Glutamatergic neuron (in vitro differentiated cells): ENCODE measurements around the gene NFATC2. TPM values are rescaled to one million over a fixed set of nuclear protein-coding genes. Genes with fewer than 3 reads are reported as not detected.

Experiments used
- DNase-seq: peaks from one replicate; pipeline ENCODE4 v3.0.0; 2022
- H3K27ac Mint-ChIP-seq: one replicate; pipeline ENCODE4 v1.8.0; 2020; ENCODE audit warnings: mild to moderate bottlenecking, mixed read lengths, inconsistent platforms; ENCODE audit not compliant: unreplicated experiment
- H3K27me3 Mint-ChIP-seq: one replicate; pipeline ENCODE4 v1.8.0; 2020; ENCODE audit warnings: mild to moderate bottlenecking, moderate library complexity, mixed read lengths, inconsistent platforms; ENCODE audit not compliant: unreplicated experiment
- H3K36me3 Mint-ChIP-seq: one replicate; pipeline ENCODE4 v1.8.0; 2020; ENCODE audit warnings: mild to moderate bottlenecking, mixed read lengths, inconsistent platforms; ENCODE audit not compliant: unreplicated experiment
- H3K4me1 Mint-ChIP-seq: one replicate; pipeline ENCODE4 v1.8.0; 2020; ENCODE audit warnings: mild to moderate bottlenecking, low read depth, mixed read lengths, inconsistent platforms; ENCODE audit not compliant: unreplicated experiment
- H3K4me3 Mint-ChIP-seq: one replicate; pipeline ENCODE4 v1.8.0; 2020; ENCODE audit warnings: mild to moderate bottlenecking, mixed read lengths, inconsistent platforms; ENCODE audit not compliant: unreplicated experiment
- H3K9me3 Mint-ChIP-seq: one replicate; pipeline ENCODE4 v1.8.0; 2020; ENCODE audit warnings: mild to moderate bottlenecking, moderate library complexity, mixed read lengths, inconsistent platforms; ENCODE audit not compliant: unreplicated experiment
- total RNA-seq: library from RNA; stranded (reverse); fragmentation: NEBNext Ultra II Directional; extraction: Animal tissue kit (Norgen Biotek cat#: 25700); gene quantifications from one replicate; pipeline ENCODE4 v1.2.1, GENCODE V29; 2021; ENCODE audit not compliant: unreplicated experiment
- TF ChIP-seq, protein P1 (sequence below): fragments of 200-600 bp; sonication (generic); IDR thresholded peaks from one replicate; pipeline ENCODE4 v1.5.0; 2021; ENCODE audit not compliant: partially characterized antibody, unreplicated experiment

The NFATC2 gene
- total RNA-seq, 1 donor from 2014 or later = not detected

DNA sequence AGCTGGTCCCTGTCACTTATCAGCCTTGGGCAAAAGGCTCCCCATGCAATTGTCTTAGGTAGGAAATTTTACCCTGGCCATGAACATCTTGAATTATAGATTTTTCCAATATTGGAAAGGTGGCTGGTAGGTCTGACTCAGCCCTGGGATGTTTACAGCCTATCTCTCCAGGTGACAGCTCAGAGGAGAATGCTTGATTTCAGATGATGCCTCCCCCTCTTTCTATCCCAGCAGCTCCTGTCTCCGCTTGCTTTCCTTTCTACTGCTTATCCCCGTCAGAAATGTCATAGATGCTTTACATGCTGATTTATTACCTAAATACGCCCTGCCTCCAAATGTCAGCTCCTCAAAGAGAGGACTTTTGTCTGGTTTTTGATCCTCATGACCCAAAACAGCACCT is 109.6 kb downstream of the NFATC2 start:
- TF ChIP-seq, protein P1, sequence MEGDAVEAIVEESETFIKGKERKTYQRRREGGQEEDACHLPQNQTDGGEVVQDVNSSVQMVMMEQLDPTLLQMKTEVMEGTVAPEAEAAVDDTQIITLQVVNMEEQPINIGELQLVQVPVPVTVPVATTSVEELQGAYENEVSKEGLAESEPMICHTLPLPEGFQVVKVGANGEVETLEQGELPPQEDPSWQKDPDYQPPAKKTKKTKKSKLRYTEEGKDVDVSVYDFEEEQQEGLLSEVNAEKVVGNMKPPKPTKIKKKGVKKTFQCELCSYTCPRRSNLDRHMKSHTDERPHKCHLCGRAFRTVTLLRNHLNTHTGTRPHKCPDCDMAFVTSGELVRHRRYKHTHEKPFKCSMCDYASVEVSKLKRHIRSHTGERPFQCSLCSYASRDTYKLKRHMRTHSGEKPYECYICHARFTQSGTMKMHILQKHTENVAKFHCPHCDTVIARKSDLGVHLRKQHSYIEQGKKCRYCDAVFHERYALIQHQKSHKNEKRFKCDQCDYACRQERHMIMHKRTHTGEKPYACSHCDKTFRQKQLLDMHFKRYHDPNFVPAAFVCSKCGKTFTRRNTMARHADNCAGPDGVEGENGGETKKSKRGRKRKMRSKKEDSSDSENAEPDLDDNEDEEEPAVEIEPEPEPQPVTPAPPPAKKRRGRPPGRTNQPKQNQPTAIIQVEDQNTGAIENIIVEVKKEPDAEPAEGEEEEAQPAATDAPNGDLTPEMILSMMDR = no peak
- DNase-seq = no peak
- H3K27me3 Mint-ChIP-seq = peaks cover 2% of the 10 kb centered on the region
- H3K4me3 Mint-ChIP-seq = no peak overlapping the region
- no peaks in the 10 kb centered on the region for H3K36me3 Mint-ChIP-seq
- no peak overlapping the region for H3K27ac Mint-ChIP-seq
- peaks cover 4% of the 10 kb centered on the region for H3K4me1 Mint-ChIP-seq
- no peaks in the 10 kb centered on the region for H3K9me3 Mint-ChIP-seq

DNA sequence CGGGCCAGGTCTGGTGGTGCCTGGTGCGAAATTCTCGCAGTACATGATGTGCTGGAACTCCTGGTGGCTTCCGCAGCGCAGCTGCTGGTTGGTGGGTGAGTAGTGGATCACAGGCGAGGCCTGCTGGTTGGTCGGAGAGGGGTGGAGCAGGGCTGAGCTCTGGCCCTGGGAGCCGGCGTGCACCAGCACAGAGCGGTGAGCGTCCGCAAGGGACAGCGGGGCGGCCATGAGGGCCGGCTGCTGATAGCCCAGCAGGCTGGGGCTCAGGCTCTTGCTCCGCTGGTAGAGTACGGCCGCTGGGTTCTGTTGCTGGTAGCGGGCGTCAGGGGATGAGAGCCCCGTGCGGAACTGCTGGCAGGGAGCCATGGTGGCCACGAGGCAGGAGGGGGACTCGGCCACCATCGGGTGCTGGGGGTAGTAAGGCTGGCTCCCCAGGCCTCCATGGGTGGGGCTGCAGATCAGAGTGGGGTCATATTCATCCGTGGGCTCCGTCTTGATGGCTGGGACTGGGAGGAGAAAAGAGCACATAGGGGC is 110.2 kb downstream of the NFATC2 start:
- Mint-ChIP-seq H3K27ac (no peak overlapping the region), H3K36me3 (no peaks in the 10 kb centered on the region), H3K4me3 (no peak overlapping the region), H3K27me3 (peaks cover 2% of the 10 kb centered on the region), H3K4me1 (peaks cover 4% of the 10 kb centered on the region), H3K9me3 (no peaks in the 10 kb centered on the region)
- TF ChIP-seq, protein P1 = no peak
- no peak for DNase-seq

DNA sequence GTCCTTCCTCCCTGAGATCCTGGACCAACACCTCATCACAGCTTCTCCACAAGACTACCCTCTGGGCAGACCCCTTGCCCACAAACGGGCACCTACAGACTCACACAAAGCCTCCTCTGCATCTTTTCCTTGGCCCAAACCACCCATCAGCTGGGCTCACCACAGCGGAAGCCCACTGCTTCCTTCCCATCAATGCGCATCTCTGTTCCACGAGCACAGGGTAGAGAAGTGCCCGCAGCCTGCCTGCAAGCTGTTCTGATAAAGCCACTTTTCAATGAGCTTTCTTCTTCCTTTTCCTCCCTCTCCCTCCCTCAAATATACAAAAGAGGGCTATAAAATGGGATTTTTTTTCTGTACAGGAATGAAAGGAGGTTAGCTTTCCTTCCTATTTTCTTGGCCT is 111.2 kb downstream of the NFATC2 start:
- no peaks in the 10 kb centered on the region for H3K36me3 Mint-ChIP-seq
- H3K9me3 Mint-ChIP-seq = no peaks in the 10 kb centered on the region
- H3K27ac Mint-ChIP-seq = no peak overlapping the region
- H3K4me1 Mint-ChIP-seq = peaks cover 4% of the 10 kb centered on the region
- H3K4me3 Mint-ChIP-seq = no peak overlapping the region
- TF ChIP-seq, protein P1 = no peak
- peaks cover 4% of the 10 kb centered on the region for H3K27me3 Mint-ChIP-seq
- no peak for DNase-seq

DNA sequence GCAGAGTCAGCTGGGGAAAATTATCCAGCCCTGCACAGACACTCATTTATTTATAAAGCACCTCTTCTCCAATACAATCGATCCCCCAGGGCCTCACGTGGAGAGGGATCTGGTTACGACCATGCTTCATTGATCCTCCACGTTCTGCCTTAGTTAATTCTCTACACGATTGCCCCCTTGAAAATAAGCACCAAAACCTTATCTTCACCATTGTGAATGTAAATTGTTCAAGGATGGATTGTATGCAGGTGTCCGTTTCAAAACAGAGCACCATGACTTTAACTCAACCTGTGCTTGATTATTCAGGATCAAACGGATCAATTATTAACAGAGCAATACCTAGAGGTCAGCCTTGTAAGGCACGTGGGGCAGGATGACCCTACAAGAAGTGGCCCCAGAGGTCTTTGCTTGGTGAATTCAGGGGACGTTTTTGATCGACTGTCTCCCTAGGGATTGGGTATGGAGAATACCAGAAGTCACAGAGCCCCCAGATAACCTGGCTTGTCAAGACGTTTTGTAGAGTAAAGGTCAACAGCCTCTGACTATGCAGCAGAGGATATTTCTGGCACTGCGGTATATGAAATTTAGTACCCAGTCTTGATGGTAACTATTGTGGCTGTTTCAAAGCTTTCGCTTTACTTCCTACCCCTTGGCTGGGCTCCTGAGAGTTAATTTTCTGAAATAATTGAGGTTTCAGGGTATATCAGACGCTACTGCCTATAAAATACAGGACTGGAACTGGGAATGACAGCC is 112.1 kb downstream of the NFATC2 start:
- no peaks in the 10 kb centered on the region for H3K9me3 Mint-ChIP-seq
- peaks cover 2% of the 10 kb centered on the region for H3K27me3 Mint-ChIP-seq
- H3K36me3 Mint-ChIP-seq = no peaks in the 10 kb centered on the region
- H3K27ac Mint-ChIP-seq = no peak overlapping the region
- no peak for DNase-seq
- TF ChIP-seq, protein P1 = no peak
- H3K4me3 Mint-ChIP-seq = no peak overlapping the region
- peaks cover 4% of the 10 kb centered on the region for H3K4me1 Mint-ChIP-seq

DNA sequence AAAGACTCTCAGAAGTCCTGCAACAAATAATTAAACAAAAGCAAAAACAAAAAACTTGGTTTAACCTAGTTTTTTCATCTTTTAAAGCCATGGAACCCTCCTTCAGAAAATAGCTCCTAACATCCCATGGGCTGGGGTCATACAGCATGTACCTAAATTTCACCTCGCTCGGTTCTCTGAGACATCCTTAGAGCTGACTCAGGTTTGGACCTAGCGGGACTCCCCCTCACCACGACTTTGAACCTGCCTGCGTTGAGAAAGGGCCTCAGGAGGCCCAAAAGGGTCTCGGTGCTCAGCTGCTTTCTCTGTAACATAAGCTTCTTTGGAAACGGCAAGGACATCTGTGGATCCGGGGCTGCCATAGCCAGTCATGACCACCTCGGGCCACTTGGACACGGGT is 112.8 kb downstream of the NFATC2 start:
- H3K9me3 Mint-ChIP-seq = peaks cover 1% of the 10 kb centered on the region
- no peak overlapping the region for H3K27ac Mint-ChIP-seq
- H3K36me3 Mint-ChIP-seq = no peaks in the 10 kb centered on the region
- H3K4me1 Mint-ChIP-seq = peaks cover 4% of the 10 kb centered on the region
- TF ChIP-seq, protein P1 = no peak
- H3K27me3 Mint-ChIP-seq = peaks cover 2% of the 10 kb centered on the region
- H3K4me3 Mint-ChIP-seq = no peak overlapping the region
- DNase-seq = no peak
